GM18519 (cell line): ENCODE measurements around the gene MAN1C1.

Experiments
- ATAC-seq: cut with Tn5 transposase; IDR thresholded peaks from one replicate; pipeline ENCODE4 v1.9.1; 2021; ENCODE audit warnings: mild to moderate bottlenecking, moderate library complexity; ENCODE audit not compliant: unreplicated experiment, low FRiP score

The MAN1C1 gene

DNA sequence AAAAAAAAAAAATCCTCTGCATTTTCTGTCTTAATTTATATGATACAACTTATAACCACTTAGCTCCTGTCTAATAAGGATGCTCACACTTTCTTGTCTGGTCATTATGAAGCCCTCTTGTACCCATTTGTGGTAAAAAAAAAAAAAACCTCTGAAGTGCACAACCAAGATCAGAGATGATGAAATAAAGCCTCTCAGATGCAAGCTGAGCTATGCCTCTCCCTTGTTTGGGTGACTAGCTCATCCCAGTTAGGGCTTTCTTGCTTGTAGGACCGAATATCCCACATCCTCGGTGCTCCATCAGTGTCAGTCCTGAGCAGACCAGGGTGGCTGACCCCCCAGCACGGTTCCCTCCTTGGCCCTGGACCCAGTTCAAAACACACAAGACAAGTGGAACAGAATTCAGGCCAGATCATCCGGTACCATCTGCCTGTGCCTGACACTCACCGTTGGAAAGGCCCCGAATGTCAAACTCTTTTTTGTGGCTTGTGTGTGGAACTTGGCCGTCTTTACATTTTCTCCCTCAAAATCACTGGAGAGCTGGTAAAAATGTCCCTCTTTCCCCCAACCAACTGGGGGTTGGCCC, 177.1 kb downstream of the MAN1C1 start:
- ATAC-seq: no peak

DNA sequence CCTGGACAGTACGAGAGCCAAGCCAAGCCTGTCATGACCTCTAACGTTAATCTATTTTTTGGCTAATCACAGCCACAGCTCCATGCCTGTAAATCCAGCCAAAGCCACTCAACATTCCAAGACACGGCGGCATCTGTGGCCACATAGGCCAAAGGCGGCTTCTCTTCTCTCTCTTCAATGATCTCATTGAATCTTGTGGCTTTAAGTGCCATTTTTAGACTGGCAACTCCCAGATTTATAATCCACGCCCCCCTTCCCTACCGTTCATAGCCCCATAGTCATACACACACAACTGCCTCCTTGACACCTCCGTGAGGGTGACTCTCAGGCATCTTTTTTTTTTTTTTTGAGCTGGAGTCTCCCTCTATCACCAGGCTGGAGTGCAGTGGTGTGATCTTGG, 177.7 kb downstream of the MAN1C1 start:
- ATAC-seq: no peak

DNA sequence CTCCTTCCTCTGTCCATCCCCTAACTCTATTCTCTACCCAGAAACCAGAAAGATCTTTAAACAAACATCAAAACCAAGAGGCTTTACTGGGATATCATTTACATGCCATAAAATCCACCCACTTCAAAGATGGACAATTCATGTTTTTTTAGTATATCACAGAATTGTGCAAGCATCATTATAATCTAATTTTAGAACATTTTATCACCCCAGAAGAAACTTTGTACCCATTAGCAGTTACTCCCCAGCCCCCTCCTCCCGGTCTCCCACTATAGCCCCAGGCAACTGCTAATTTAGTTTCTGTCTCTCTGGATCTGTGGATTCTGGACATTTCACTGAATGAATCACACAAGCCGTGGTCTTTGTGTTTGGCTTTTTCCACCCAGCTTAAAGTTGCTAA, 178.6 kb downstream of the MAN1C1 start:
- no peak for ATAC-seq

DNA sequence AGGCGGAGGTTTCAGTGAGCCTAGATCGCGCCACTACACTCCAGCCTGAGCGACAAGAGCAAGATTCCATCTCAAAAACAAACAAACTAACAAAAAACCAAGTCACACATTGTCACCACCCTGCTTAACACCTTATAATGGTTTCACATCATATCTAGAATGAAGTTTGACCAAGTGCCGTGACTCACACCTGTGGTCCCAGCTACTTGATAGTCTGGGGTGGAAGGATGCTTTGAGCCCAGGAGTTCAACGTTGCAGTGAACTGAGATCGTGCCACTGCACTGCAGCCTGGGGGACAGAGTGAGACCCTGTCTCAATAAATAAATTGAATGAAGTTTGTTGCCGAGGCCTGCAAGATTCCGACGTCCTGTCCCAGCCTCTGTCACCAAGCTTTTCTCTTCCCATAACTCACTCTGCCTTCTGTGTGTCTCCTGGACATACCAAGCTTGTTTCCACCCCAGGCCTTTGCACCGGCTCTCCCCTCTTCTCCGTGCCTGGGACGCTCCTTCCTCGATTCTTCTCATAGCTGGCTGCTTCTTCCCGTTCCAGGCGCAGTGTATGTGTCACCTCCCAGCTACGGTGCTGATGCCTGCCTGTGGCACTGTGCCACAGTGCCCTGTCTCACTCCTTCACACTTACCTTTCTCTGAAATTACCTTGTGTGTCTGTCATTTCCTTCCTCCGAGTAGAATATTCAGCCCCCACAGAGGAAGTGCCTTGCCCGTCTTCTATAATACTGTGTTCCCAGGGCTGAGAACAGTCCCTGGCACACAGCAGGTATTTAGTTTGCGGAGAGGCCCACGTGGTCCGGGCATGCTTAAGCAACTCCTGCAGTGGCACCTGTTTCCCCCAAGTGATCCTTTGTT, 179.6 kb downstream of the MAN1C1 start:
- ATAC-seq: no peak

DNA sequence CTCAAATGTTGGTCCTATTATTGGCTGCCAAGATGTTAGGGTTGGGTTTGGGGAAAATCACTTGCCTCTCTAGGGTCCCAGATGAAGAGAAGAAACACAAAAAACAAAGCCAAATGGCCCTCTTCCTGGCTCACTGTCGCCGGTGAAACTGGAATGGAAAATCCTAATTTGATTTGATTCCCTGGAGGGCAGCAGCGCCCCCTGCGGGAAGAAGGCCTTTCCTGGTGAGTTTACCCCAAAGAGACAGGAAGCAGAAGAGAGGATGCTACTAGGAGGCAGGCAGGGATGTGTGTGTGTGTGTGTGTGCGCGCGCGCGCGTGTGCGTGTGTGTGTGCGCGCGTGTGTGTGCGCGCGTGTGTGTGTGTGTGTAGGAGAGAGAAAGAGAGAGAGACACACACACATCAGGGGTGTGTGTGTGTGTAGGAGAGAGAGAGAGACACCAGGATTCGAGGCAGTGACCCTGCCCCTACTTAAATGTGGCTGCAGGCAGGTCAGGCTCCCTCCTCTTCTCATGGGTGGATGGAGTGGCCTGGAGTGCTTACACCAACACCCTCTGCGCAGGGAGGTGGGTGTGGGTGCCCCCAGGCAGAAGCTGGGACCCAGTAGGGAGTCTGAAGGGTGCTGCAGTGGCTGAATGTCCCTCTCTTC, 180.3 kb downstream of the MAN1C1 start:
- ATAC-seq: no peak

DNA sequence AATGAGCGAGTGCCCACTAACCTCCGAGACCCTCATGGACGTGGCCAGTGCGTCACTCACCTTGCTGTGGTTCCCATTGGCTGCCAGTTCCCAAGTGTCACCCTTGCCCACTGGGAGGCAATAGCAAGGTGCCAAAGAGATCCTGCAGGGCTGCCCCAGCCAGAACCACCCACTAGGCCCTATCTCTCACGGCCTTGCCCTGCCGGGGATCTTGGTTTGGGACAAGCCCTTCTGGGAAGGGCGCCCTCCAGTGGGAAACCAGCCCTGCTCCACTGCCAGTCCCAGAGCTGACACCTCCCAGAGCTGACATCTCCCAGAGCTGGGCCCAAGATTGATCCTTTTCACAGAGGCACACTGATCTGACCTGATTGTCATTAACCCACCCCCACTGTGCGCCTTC, 181.3 kb downstream of the MAN1C1 start:
- ATAC-seq: no peak

DNA sequence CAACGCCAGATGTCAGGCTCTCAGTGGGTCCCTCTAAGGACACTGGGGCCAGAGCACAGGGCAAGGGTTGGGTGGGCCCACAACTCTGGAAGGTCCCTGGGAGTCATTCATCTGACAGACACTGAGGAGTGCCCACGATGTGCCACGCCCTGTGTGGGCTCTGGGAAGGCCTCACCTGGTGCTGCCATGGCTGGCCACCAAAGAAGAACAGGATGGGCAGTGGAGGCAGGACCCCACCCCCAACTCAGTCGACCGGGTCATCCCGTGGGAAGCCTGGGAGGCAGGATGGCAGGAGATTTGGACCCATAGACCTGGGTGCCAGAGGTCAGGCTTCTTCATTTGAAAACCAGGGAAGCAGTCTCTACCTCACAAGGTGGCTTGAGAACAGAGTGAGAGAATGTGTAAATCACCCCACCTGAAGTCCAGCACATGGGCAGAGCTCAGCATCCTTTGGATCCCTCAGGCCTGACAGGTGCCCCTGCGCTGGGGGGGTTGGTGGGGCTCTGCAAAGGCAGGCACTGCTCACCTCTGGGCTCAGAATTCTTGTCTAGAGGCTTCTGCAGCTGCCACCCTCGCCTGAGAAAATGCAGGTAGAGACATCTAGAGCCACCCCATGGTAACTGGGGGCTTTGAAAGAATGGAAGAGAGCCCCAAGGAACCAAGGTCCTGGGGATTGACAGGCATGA, 182.2 kb downstream of the MAN1C1 start:
- no peak for ATAC-seq

DNA sequence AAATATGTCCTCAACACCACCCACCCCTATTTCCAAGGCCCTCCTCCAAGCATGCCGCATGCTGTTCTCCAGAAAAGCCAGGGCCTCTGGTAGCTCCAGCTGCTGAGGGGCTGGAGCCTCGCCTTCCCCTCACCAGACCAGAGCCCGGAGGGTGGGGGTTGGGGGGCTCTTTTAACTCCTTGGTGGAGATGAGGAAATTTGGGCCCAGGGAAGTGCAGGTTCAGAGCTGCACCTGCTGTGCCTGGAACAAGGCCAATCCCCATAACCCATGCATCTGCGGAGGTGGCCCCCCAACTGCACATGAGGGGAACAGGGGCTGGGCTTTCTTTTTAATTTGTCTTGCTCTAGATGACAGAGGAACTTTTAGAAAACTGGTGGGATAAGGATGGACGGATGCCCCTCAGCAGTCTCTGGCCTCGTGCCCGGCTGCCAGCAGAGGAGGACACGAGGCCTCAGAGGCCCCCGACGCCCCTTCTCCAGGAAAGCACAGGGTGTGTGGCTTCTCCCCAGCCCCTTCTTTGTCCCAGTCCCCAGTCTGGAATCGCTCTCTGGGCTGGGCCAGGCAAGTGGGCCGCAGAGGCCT, 182.9 kb downstream of the MAN1C1 start:
- ATAC-seq: no peak

DNA sequence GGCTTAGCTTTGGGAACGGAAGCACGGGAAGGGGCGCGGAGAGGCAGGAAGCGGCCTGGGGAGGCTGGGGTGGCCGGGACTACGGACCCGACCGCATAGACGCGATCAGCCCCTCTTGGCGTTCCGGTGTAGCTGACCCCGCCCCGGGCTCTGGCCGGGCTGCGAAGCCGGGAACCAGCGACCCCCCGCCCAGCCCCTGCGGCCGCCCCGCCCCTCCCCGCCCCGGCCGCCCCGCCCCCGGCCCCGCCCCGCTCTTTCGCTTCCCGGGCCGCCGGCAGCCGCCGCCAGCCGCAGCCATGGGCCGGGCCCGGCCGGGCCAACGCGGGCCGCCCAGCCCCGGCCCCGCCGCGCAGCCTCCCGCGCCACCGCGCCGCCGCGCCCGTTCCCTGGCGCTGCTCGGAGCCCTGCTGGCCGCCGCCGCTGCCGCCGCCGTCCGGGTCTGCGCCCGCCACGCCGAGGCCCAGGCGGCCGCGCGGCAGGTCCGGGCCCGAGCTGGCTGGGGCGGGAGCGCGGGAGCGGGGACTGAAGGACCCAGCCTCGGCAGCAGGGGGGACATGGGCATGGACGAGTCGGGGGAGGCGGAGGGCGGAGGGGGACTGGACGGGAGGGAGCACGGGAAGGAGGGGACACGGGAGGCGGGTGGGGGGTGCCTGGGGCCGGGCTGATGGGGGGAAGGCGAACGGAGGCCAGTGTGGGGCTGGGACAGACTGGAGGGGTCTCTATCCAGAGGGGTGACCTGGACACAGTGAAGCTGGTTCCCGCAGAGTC, 183.5 kb downstream of the MAN1C1 start, which contains the start of gene SELENON:
Gene SELENON, plus strand, starts transcription at position 259 of the 768 bp plus-strand sequence. Its CDS starts 38 bp downstream, at position 297.
- no peak for ATAC-seq

DNA sequence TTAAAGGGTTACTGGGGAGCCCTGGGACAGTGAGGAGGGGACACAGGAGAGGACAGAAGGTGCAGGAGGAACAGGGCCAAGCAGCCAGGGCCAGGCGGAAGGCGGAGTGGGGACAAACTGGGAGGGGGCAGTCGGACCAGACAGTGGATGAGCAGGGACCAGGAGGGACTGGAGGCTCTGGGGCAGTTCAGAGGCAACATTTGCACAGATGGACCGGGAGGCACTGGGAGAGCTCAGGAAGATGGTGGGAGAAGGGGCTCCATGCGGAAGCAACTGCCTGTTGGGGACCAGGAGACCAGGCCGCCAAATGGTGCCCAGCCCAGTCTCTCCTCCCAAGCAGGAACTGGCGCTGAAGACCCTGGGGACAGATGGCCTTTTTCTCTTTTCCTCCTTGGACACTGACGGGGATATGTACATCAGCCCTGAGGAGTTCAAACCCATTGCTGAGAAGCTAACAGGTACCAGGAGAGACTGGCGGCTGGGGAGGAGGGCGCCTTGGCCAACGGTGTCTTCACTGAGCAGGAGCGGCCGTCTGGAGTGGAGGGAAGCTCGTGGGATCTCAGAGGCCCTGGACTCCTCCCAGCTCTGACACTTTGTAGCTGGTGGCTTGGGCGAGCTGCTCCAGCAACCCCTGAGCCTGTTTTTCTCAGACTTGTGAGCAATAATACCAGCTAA, 184.2 kb downstream of the MAN1C1 start:
- no peak for ATAC-seq

DNA sequence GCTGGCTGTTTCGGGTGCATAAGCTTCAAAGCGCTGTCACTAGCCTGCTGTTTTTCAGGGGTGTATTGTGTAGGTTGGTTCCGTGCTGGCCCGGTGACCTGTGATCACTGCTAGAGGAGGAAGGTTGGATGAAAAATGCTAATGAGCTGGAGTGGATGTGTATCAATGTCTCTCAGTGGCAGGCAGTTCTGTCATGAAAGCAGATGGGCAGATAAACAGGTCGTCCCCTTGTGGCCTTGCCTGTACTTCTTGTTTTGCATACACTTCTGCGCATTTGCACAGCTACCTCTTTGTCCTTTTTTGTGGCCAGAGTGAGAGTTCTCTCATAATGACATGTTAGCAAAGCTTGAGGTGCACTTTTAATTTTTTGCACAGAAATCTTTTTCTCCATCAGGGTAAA, 186.3 kb downstream of the MAN1C1 start:
- ATAC-seq: no peak

DNA sequence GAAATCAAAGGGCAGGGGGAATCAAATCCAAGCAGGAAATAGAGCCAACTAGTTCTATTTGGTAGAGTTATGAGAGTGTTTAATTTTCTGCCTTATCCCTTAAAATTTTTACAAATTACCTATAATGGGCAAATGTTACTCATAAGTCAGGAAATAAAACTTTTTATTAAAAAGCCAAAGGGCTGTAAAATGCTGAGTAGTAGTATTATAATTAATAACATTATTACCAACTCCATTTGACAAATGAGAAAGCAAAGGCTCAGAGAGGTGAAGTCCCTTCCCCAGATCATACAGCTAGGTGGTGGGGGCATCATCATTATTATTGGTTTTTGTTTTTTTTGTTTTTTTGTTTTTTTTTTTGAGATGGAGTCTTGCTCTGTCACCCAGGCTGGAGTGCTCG, 186.8 kb downstream of the MAN1C1 start:
- ATAC-seq: no peak

DNA sequence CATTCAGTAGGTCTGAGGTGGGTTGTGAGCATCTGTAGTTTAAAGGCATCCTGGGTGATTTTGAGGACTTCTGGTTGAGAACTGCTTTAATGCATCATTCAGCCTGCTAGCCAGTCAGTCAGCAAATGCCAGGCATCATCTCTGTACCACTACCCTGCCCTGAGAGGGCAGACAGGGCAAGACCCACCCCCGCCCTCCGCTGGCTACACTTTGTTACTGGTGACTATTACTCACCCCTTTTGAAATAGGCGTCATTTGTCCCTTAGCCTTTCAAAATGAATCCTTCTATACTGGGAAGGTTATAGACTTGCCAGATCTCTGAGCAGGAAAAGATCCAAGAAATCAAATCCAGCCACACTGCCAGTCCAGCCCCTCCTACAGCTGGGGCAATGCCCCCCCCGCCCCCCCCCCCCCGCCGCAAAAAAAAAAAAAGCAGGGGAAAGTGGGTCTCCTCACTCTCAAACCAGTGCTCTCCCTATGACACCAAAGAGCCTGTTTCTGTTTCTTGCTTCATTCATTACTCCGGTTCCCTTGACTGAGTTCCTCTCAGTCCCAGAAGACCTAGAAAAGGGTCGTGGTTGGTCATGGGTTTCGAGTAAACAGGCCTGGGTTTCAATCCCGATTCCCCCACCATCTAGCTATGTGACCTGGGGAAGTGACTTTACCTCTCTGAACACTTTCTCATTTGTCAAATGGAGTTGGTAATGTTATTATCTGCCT, 187.8 kb downstream of the MAN1C1 start:
- ATAC-seq: no peak

DNA sequence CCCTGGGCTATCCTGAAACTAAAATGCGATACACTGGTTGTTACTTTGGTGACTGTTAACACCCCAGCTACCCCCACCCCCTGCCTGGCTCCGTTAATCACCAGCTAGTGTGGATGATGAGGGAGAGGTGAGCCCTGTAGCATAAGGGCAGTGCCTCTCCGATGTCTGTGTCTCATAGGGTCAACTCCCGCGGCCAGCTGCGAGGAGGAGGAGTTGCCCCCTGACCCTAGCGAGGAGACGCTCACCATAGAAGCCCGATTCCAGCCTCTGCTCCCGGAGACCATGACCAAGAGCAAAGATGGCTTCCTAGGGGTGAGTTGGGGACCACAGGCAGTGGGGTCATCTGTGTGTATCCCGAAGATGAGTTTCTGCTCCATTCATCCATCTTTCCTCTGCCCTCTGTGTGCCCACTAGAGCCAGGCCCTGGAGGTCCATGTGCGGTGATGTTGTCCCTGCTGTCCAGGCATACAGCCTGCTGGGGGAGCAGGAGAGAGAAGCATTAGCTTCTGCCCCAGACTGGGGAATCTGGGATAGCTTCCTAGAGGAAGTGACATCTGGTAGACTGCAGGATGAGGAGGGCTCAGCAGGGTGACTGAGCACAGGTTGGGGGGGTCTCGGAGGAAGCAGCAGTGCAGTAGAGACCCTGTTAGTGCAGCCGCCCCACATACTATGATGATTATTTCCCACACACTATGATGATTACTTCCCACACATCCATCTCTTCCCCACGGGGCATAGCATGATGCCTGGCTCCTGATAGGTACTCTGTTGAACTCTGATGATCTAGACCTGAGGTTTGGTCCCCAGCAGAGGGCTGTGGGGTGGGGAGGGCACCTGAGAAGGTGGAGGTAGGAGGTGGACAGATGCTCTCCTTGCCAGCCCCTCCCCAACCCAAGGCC, 188.6 kb downstream of the MAN1C1 start:
- no peak for ATAC-seq

DNA sequence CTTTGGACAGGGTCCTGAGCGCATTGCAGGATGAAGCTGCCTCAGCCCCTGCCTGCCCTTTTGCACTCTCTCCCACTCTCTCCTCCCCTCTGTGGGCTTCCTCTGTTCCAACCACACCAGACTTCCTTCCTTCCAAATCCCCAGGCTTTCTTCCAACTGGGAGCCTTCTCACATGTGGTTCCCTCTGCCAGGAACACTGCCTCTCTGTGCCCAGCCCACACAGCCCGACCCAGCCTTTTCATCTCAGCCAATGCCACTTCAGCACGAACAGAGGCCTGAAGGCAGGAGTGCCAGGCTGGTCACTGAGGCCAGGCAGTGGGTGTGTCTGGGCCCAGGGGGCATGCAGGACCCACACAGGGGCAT, 189.3 kb downstream of the MAN1C1 start:
- ATAC-seq: no peak

DNA sequence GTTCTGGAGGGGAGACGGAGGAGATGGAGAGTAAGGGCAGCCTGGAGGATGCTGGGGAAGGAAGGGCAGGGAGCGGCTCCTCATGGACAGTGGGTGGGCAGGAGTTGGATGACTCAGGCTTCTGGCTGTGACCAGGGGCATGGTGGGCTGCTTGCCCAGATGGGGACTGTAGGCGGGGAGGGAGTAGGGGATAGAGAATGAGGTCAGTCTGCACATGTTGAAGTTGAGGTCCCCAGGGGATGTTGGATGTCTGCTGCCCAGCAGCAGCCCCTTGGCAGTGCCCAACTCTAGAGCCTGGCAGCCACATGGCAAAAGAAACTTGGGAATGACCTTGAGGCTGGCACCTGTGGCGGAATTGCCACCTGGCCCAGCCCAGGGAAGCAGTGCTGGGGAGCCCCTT, 189.8 kb downstream of the MAN1C1 start:
- ATAC-seq: no peak

DNA sequence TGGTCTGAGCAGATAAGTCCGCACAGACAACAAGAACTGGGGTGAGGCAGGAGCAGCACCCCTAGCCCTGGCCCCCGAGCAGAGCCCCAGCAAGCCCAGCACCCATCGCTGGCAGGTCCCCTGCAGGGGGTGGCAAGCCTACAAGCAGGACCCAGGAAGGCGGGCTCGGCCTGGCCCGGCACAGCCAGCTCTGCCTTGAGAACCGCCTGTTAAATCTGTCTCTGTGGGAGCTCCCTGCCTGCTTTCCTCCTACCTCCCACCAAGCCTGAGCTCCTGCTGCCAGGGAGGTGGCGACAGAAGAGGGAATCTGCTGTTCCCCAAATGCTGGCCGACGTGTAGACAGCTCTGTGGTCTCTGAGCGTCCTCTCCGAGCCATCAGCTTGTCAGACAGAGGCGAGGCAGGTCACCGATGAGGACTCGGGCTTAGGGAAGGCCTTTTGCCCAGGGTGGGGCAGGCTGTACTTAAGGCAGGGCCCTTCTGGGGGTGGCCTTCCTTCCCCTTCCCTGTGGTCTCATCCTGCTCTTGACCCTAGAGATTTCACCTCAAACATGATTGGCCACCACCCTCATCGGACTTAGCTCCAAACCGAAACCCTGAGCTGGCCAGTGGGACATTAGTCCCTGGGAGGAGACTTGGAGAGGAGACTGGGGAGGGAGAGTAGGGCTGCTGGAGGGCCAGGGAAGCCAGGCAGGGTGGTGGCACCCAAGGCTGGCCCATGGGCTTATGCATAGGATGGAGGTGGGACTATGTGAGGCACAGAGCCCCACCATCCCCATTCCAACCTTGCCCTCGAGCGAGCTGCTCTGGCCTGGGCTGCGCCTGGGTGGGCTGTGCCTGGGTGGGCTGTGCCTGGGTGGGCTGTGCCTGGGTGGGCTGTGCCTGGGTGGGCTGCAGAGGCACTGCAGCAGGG, 191.1 kb downstream of the MAN1C1 start:
- no peak for ATAC-seq
